Lung (tissue), 12 donors: ENCODE data around the gene RLF. TPM values are rescaled to one million over a fixed set of nuclear protein-coding genes. Genes with fewer than 3 reads are reported as not detected.

Experiments
- ATAC-seq: fragments of 200-7000 bp; cut with Tn5 transposase; one replicate; pipeline ENCODE4 v1.9.1; 2020; ENCODE audit warnings: moderate number of reproducible peaks; ENCODE audit not compliant: insufficient read depth, low FRiP score
- DNase-seq, 3 donors: peaks; one replicate each; pipeline ENCODE4 v3.0.0-alpha.2; 2013 to 2017
- H3K27ac ChIP-seq, 2 donors: one replicate each; pipeline ENCODE4 v1.5.1; 2013; ENCODE audit warnings: mild to moderate bottlenecking in 2 of 2, moderate library complexity in 2 of 2, control low read depth in 1 of 2, inconsistent platforms in 1 of 2, low read depth in 1 of 2, low read length in 1 of 2
- H3K27me3 ChIP-seq, 3 donors: one replicate each; pipeline ENCODE4 v1.5.1; 2013; ENCODE audit warnings: low read length in 2 of 3; ENCODE audit not compliant: control insufficient read depth in 3 of 3, insufficient read depth in 3 of 3
- H3K36me3 ChIP-seq, 4 donors: one replicate each; pipeline ENCODE4 v1.5.1; 2013; ENCODE audit warnings: low read length in 4 of 4, mild to moderate bottlenecking in 1 of 4, moderate library complexity in 1 of 4; ENCODE audit not compliant: control insufficient read depth in 4 of 4, insufficient read depth in 4 of 4
- H3K4me1 ChIP-seq, 5 donors: one replicate each; pipeline ENCODE4 v1.5.1; 2013; ENCODE audit warnings: low read length in 5 of 5, mild to moderate bottlenecking in 2 of 5, moderate library complexity in 1 of 5; ENCODE audit not compliant: control insufficient read depth in 5 of 5, insufficient read depth in 5 of 5
- H3K4me3 ChIP-seq: one replicate; pipeline ENCODE4 v1.5.1; 2013; ENCODE audit warnings: mild to moderate bottlenecking, control low read depth, moderate library complexity
- H3K9ac ChIP-seq, 2 donors: one replicate each; pipeline ENCODE4 v1.5.1; 2013; ENCODE audit warnings: low read length in 2 of 2, control low read depth in 1 of 2; ENCODE audit not compliant: insufficient read depth in 1 of 2
- H3K9me3 ChIP-seq, 4 donors: one replicate each; pipeline ENCODE4 v1.5.1; 2013; ENCODE audit warnings: low read length in 3 of 4, mild to moderate bottlenecking in 1 of 4, moderate library complexity in 1 of 4; ENCODE audit not compliant: control insufficient read depth in 4 of 4, insufficient read depth in 3 of 4
- CTCF ChIP-seq: IDR thresholded peaks from 2 replicates; pipeline ENCODE4 v1.5.1; 2012; ENCODE audit warnings: mild to moderate bottlenecking; ENCODE audit errors: control extremely low read depth, extremely low read depth
- WGBS, 2 donors: extraction: QIAGEN DNeasy Blood & Tissue Kit; methylation state at CpG; one replicate each; pipeline ENCODE4 v1.1.7; 2013; 5-methylcytosine and 5-hydroxymethylcytosine counted together
- polyA plus RNA-seq, 2 donors: library from polyadenylated mRNA; stranded (reverse); fragments of 200-250 nt; gene quantifications; one replicate each; pipeline ENCODE4 v1.2.1, GENCODE V29; 2013
- total RNA-seq, 2 donors: library from RNA; depleted of rRNA in 1 of 2; stranded (reverse); fragments of >200 nt in 1 of 2; gene quantifications; one replicate each; pipeline ENCODE4 v1.2.1, GENCODE V29; 2014 to 2021
- donor health status: control.
- donor health status: control.
- donor health status: Bipolar disorder and iron deficiency.
- donor health status: healthy.
- donor health status: DM: yes; HTN: yes; CAD: no.

RLF gene
- total and polyA plus RNA-seq, 4 donors, result 3.5 to 43.1 (median 8.5) TPM

- ATAC-seq (no peak), DNase-seq (no peak)
- no peak overlapping the region for H3K9ac ChIP-seq
- no peaks in the 10 kb centered on the region for H3K27me3 ChIP-seq
- H3K9me3 ChIP-seq, result no peaks in the 10 kb centered on the region
- H3K36me3 ChIP-seq, result peaks cover 10 to 35% (median 24%) of the 10 kb centered on the region in 4 donors
- 80 to 84% methylated on average over 4 of the region's 4 CpGs for WGBS, 2 donors
- no peak overlapping the region for H3K4me3 ChIP-seq
- H3K4me1 ChIP-seq, result no peaks in the 10 kb centered on the region
- H3K27ac ChIP-seq, result no peak overlapping the region
- no peak for TF ChIP-seq CTCF
Measured at GRCh38 chr1:40232444-40232843, 71.3 kb downstream of the RLF start.

- no peak for DNase-seq
- ATAC-seq, result no peak
- no peak for TF ChIP-seq CTCF
- Histone ChIP-seq H3K27ac (no peak overlapping the region), H3K4me1 (peaks cover 0 to 8% (median 0%) of the 10 kb centered on the region in 5 donors), H3K4me3 (no peak overlapping the region), H3K27me3 (no peaks in the 10 kb centered on the region), H3K9me3 (no peaks in the 10 kb centered on the region), H3K36me3 (peaks cover 6 to 33% (median 21%) of the 10 kb centered on the region in 4 donors), H3K9ac (no peak overlapping the region)
- 94 to 99% methylated on average over 1 of the region's 1 CpG for WGBS, 2 donors
Measured at GRCh38 chr1:40239626-40240025, 78.4 kb downstream of the RLF start.

- no peak overlapping the region for H3K27ac ChIP-seq
- no peaks in the 10 kb centered on the region for H3K9me3 ChIP-seq
- H3K4me1 ChIP-seq, result peaks cover 0 to 8% (median 0%) of the 10 kb centered on the region in 5 donors
- peaks cover 6 to 25% (median 19%) of the 10 kb centered on the region in 4 donors for H3K36me3 ChIP-seq
- no peak overlapping the region for H3K9ac ChIP-seq
- TF ChIP-seq CTCF, result no peak
- H3K4me3 ChIP-seq, result no peak overlapping the region
- DNase-seq (no peak), ATAC-seq (no peak)
- WGBS, 2 donors, result 92 to 93% methylated on average over 2 of the region's 2 CpGs
- no peaks in the 10 kb centered on the region for H3K27me3 ChIP-seq
Measured at GRCh38 chr1:40240390-40240789, 79.2 kb downstream of the RLF start.

GRCh38 chr1:40241362-40241761 is 80.2 kb downstream of the RLF start:
- Histone ChIP-seq H3K9ac (no peak overlapping the region), H3K27ac (no peak overlapping the region), H3K36me3 (peaks cover 6 to 24% (median 15%) of the 10 kb centered on the region in 4 donors), H3K27me3 (no peaks in the 10 kb centered on the region), H3K4me1 (peaks cover 0 to 8% (median 0%) of the 10 kb centered on the region in 5 donors), H3K9me3 (no peaks in the 10 kb centered on the region), H3K4me3 (no peak overlapping the region)
- WGBS, 2 donors, result 58 to 73% methylated on average over 1 of the region's 1 CpG
- DNase-seq, result no peak
- ATAC-seq, result no peak
- no peak for TF ChIP-seq CTCF
